Activated T-helper 2 cell treated with anti-CD3 and anti-CD28 coated beads, Interferon-gamma antibody, Interleukin-2, Interleukin-4, amounts not matched to agents 10 μg/mL and 5 μg/mL and 100 μg/mL, durations not matched to agents 14 hours and 24 hours and 36 hours (primary cell): ENCODE data around the gene CCNJL. TPM values are rescaled to one million over a fixed set of nuclear protein-coding genes. Genes with fewer than 3 reads are reported as not detected.

Experiments used
- DNase-seq: peaks from one replicate; pipeline ENCODE4 v3.0.0; 2021; ENCODE audit warnings: low spot score
- H3K27ac Mint-ChIP-seq: one replicate; pipeline ENCODE4 v1.8.0; 2021; ENCODE audit warnings: mixed read lengths
- H3K27me3 Mint-ChIP-seq: one replicate; pipeline ENCODE4 v1.8.0; 2021; ENCODE audit warnings: low read depth, mixed read lengths
- H3K36me3 Mint-ChIP-seq: one replicate; pipeline ENCODE4 v1.8.0; 2021; ENCODE audit warnings: low read depth, mixed read lengths
- H3K4me1 Mint-ChIP-seq: one replicate; pipeline ENCODE4 v1.8.0; 2021; ENCODE audit warnings: low read depth, mixed read lengths
- H3K4me3 Mint-ChIP-seq: one replicate; pipeline ENCODE4 v1.8.0; 2021; ENCODE audit warnings: low read depth, mild to moderate bottlenecking, moderate library complexity, mixed read lengths
- H3K9me3 Mint-ChIP-seq: one replicate; pipeline ENCODE4 v1.8.0; 2021; ENCODE audit warnings: mixed read lengths
- intact Hi-C: fragments of 100-400 bp; cut with micrococcal nuclease; formaldehyde crosslinking; loops from one replicate; pipeline ENCODE4 v1.15.1; 2023
- total RNA-seq: library from RNA; stranded (reverse); gene quantifications from 2 replicates; pipeline ENCODE4 v1.2.3, GENCODE V29; 2022

The CCNJL gene
- total RNA-seq, 1 donor from 2014 or later = not detected

DNA sequence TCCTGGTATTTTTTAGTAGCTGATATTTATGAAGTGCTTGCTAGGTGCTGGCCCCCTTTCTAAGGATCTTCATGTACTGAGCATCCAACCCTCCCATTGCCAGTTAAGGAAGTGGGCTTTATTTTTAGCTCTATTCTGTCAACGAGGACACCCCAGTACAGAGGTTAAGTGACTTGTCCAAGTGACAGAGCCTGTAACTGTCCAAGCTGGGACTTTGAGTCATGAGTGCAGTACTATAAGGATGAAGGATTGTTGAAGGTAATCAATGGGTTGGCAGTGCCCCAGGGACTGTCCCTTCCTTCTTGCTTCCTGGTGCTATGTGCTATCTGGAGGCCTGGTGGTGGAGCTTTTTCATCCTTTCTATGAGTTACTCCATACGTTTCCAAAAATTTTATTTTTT is 101.0 kb downstream of the CCNJL start:
- Mint-ChIP-seq H3K27me3 (no peaks in the 10 kb centered on the region), H3K4me1 (no peaks in the 10 kb centered on the region), H3K4me3 (no peak overlapping the region), H3K9me3 (no peaks in the 10 kb centered on the region), H3K27ac (no peak overlapping the region), H3K36me3 (no peaks in the 10 kb centered on the region)
- DNase-seq = no peak
- intact Hi-C loops = no loop called here

DNA sequence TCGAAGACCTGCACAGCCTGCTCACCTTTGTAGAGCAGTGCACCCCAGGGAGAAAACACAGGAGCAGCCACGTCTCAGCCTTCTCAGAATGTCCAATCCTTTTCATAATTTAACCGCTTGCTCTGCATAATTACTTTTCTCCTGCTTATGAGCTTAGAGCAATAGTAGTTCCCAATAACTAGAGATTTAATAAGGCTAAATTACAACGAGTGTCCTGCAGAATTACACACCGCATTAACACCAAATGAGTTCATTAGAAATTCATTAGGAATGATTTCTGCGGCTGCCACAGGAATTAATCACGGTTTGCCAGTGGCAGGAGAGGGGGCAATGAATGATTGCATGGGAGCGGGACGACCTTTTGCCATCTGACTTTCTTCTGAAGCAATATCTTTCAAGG is 101.8 kb downstream of the CCNJL start:
- Mint-ChIP-seq H3K4me3 (no peak overlapping the region), H3K9me3 (no peaks in the 10 kb centered on the region), H3K4me1 (no peaks in the 10 kb centered on the region), H3K27ac (no peak overlapping the region), H3K27me3 (no peaks in the 10 kb centered on the region), H3K36me3 (no peaks in the 10 kb centered on the region)
- intact Hi-C loops = no loop called here
- DNase-seq = no peak

GRCh38 chr5:160209917-160210316 is 102.4 kb downstream of the CCNJL start:
- no peak overlapping the region for H3K4me3 Mint-ChIP-seq
- no peak overlapping the region for H3K27ac Mint-ChIP-seq
- H3K4me1 Mint-ChIP-seq = peaks cover 2% of the 10 kb centered on the region
- intact Hi-C loops = no loop called here
- H3K27me3 Mint-ChIP-seq = no peaks in the 10 kb centered on the region
- no peaks in the 10 kb centered on the region for H3K9me3 Mint-ChIP-seq
- no peak for DNase-seq
- H3K36me3 Mint-ChIP-seq = no peaks in the 10 kb centered on the region

DNA sequence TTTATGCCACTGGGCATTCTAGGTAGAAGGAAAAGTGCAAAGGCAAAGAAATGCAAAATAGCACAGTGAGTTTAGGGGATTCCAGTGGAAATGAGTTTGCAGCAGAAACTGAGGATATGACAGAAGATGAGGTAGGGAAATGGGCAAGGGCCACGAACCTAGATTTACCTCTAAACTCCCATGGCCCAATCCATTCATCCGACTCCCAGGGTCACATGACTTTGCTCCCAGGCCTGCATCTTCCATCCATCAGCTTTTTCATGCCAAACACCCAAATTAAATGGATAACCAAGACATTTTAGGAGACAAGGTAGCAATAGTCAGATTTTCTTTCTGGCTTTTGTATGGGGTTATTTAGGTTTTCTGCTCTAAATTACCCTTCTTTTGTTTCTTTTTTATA is 105.3 kb downstream of the CCNJL start:
- H3K4me3 Mint-ChIP-seq = no peak overlapping the region
- DNase-seq = no peak
- intact Hi-C loops = no loop called here
- no peak overlapping the region for H3K27ac Mint-ChIP-seq
- peaks cover 2% of the 10 kb centered on the region for H3K4me1 Mint-ChIP-seq
- no peaks in the 10 kb centered on the region for H3K27me3 Mint-ChIP-seq
- H3K9me3 Mint-ChIP-seq = no peaks in the 10 kb centered on the region
- H3K36me3 Mint-ChIP-seq = no peaks in the 10 kb centered on the region

Other genes starting within 250 kb of the CCNJL start
- 20.4 and 22.7 TPM in 2 replicates for gene PWWP2A, start 193.1 kb downstream of the CCNJL start, total RNA-seq
- gene FABP6, start 83.1 kb downstream of the CCNJL start, total RNA-seq = not detected in 2 replicates
- not detected in 2 replicates for gene C1QTNF2, start 58.1 kb upstream of the CCNJL start, total RNA-seq
- gene FAM200C, start 87.5 kb upstream of the CCNJL start, total RNA-seq = 1.3 and 1.4 TPM in 2 replicates
- 41.3 and 44.3 TPM in 2 replicates for gene SLU7, start 106.5 kb upstream of the CCNJL start, total RNA-seq
- 142 and 146 TPM in 2 replicates for gene PTTG1, start 109.3 kb upstream of the CCNJL start, total RNA-seq